MV-4-11 (cell line): Measurements from ENCODE around the gene CMTR1.
"Not testable (repeated sequence)": the region's sequence is repeated elsewhere in the genome, so short reads cannot be mapped to it uniquely, and the experiment has no call there.

Source experiments
- DNase-seq: peaks from one replicate; lab custom pipeline; 2025; lab: John Stamatoyannopoulos, UW

Gene CMTR1

GRCh38 chr6:37432916-37433656 is at the start of gene CMTR1:
TSS of gene CMTR1 (plus strand) at chr6:37433221. CDS start at chr6:37435630, 2,409 bp downstream.
- peak; percentile 91 for DNase-seq

GRCh38 chr6:37388578-37388977 is 44.4 kb upstream of the CMTR1 start:
- DNase-seq = no peak

- DNase-seq = no peak
Measured at GRCh38 chr6:37389857-37390256, 43.2 kb upstream of the CMTR1 start.

- DNase-seq = no peak
Measured at GRCh38 chr6:37391120-37391519, 41.9 kb upstream of the CMTR1 start.

GRCh38 chr6:37392821-37393220 is 40.2 kb upstream of the CMTR1 start:
- DNase-seq = no peak

- no peak for DNase-seq
Measured at GRCh38 chr6:37393381-37393929, 39.6 kb upstream of the CMTR1 start.

GRCh38 chr6:37396571-37397180 is 36.3 kb upstream of the CMTR1 start:
- peak; percentile 2 for DNase-seq

- DNase-seq = no peak
Measured at GRCh38 chr6:37399131-37399530, 33.9 kb upstream of the CMTR1 start.

- no peak for DNase-seq
Measured at GRCh38 chr6:37399795-37400490, 33.1 kb upstream of the CMTR1 start.

- DNase-seq = not testable (repeated sequence)
Measured at GRCh38 chr6:37401658-37402057, 31.4 kb upstream of the CMTR1 start.

- no peak for DNase-seq
Measured at GRCh38 chr6:37406726-37407341, 26.2 kb upstream of the CMTR1 start.

GRCh38 chr6:37407948-37408347 is 25.1 kb upstream of the CMTR1 start:
- no peak for DNase-seq

GRCh38 chr6:37409501-37409900 is 23.5 kb upstream of the CMTR1 start:
- DNase-seq = no peak

GRCh38 chr6:37417393-37417792 is 15.6 kb upstream of the CMTR1 start:
- no peak for DNase-seq

GRCh38 chr6:37418722-37419121 is 14.3 kb upstream of the CMTR1 start:
- DNase-seq = no peak

GRCh38 chr6:37426058-37426944 is 6.7 kb upstream of the CMTR1 start:
- DNase-seq = no peak

GRCh38 chr6:37426945-37427510 is 6.0 kb upstream of the CMTR1 start:
- no peak for DNase-seq

GRCh38 chr6:37429352-37429750 is 3.7 kb upstream of the CMTR1 start:
- no peak for DNase-seq

- no peak for DNase-seq
Measured at GRCh38 chr6:37432590-37432915, 468 bp upstream of the CMTR1 start.

GRCh38 chr6:37433657-37434271 is 743 bp downstream of the CMTR1 start:
- peak; percentile 28 for DNase-seq

GRCh38 chr6:37435373-37435772 is 2.4 kb downstream of the CMTR1 start:
- no peak for DNase-seq
